Activated CD8-positive, alpha-beta memory T cell treated with anti-CD3 and anti-CD28 coated beads, Interleukin-2, amount 50 U/mL, for 48 hours (primary cell): Measurements from ENCODE around the gene ISM1.

Experiments
- DNase-seq: peaks from one replicate; pipeline ENCODE4 v3.0.0-alpha.2; 2020

ISM1 gene

DNA sequence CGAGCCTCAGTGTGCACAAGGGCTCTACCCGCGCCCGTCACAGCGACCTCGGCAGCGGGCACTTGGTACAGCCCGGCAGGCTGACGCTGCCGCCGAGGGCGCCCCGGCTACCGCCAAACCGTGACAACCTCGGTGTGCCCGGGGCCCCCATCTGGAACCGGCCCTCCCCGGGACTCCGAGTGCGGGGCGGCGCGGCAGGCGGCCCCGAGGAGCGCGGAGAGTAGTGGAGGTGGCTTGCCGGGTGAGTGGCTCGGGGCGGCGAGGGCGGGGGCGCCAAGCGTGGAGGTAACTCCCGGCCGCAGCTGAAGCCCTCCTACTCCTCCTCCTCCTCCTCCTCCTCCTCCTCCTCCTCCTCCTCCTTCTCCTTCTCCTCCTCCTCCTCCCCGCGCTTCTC lies at the start of gene ISM1:
Gene ISM1, plus strand, starts transcription at position 371 of the 394 bp plus-strand sequence. CDS start 503 bp downstream, outside the sequence.
- peak; percentile 73 for DNase-seq

DNA sequence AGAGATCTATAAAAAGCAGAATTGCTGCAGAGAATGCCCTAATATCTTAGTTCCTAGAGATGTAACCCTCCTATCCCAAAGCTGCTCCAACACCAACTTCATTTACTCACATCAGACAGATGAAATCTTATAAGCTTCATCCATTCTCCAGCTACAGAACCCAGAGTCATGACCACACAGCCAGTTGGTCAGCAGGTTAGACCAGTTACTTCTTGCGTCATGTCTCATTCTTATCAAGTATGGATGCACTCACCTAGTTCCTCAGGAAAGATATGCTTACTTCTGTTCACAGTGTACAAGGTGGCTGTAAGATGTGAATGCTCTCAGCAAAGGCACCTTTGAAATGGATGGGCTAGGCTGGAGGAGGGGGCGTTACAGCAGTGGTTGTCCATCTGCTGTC lies 47.9 kb upstream of the ISM1 start:
- DNase-seq = no peak

DNA sequence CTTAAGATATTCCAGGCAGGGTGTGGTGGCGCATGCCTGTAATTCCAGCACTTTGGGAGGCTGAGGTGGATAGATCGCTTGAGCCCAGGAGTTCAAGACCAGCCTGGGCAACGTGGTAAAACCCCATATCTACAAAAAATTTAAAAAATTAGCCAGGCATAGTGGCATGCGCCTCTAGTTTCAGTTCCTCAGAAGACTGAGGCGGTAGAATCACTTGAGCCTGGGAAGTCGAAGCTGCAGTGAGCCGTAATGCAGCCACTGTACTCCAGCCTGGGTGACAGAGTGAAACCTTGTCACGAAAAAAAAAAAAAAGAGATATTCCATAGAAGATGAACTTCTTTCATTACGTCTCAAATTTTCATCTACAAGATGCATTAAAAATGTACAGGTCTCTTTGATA lies 46.7 kb upstream of the ISM1 start:
- no peak for DNase-seq

DNA sequence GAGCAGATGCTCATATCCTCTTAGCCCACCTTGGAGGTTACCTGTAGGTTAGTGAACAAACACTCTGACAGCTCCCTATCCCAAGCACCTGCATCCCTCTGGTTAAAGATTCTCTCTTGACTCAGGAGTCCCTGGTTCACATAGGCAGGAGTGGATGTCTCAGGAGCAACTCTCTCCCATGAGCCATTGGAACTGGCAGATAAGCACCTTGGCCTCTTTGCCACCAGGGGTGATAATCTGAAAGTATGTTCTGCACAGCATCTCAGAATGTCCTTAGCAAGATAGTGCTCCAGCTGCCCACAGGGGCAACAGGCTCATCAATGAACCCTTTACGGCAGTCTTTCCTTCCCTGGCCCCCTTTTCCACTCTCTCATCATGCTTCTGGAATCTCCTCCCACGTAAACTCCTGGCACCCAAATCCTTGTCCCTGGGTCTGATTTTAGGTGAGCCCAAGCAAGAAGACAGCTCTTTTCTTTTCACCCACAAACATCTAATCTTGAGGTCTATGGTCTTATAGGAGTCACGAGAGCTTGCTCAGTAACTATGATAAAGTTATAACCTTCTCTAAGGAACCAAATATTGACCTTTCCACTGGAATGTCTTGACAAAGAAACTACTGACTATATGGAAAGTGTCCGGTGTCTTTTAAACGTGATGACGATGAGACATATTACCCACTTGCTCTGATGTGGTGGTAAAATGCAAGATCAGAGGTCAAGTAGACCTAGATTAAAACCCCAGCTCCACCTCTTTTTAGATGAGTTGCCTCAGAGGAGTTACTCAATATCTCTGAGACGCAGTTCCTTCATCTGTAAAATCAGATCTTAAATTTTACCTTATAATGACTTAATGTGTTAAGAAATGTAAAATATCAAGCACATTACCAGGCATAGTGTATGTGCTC lies 39.8 kb upstream of the ISM1 start:
- DNase-seq = no peak

DNA sequence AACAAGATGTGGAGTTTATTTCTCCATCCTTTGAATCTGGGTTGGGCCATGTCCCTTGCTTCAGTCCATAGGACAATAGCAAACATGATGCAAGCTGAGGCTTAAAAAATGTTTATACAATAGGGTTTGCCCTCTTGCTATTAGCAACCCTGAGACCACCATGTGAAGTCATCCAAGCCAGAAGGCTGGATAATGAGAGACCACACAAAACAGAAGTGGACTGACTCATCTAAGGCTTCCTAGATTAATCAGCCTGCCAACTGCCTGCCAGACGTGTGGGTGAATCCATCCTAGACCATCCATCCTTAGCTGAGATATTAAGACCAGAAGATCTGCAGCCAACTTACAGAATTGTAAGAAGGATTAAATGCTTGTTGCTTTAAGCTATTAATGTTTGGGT lies 38.1 kb upstream of the ISM1 start:
- DNase-seq = no peak

DNA sequence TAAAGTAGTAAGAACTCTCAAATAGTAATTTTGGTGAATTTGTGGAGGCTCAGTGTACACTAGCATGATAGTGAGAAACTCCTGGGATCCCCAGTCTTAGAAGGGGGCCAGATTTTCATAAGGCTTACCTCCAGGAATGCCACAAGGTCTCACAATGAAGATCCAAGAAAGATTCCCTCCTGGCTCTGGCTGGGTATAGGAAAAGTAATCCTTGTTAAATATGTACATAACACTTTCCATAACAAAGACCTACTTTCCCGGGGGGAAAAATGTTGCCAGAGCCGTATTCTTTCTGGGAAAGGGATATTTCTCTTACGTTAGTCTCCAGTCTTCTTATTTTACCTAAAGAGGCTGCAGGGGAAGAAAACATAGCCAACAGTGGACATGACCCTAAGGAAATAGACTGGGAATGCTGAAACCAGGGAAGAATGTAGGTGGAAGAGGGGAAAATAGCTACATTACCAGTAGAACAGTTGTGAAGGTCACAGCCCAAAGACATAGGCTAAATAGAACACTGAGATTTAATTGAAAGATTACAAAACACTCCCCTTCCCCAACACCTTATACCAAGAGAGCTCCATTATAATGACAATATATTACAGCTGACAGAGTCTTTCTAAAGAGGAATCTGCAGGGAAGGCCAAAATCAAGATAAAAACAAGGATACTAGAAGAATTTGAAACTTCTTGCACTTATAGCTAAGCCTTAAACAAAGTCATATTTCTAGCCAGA lies 34.9 kb upstream of the ISM1 start:
- DNase-seq = no peak

DNA sequence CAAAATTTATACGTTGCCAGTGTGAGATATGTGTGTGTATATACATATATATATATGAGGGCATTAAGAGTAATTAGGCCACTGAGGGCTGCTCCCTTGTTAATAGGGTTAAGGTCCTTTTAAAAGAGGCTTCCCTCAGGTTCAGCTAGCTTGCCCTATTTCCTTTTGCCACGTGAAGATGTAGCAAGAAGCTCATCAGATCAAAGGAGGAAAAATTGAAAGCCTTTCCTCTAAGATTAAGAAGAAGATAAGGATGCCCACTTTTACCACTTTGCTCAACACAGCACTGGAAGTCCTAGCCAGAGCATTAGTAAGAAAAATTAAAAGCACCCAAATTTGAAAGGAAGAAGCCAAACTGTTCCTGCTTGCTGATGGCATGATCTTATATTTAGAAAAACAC lies 33.2 kb upstream of the ISM1 start:
- no peak for DNase-seq

DNA sequence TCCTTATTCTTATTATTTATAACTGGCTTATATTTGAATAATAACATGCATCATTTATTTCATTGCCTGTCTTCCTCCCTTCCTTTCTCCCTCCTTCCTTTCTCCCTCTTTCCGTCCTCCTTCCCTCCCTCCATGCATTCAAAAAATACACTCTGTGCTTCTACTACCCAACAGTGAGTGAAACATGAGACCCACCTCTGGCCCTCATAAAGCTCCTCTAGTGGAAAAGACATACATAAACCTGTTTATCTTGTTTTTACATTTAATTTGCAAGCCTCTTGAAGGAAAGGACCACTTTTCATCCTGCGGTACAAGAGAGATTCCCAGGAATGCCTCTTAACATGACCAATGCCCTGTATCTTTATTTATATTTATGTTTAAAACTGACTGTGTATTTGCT lies 21.8 kb upstream of the ISM1 start:
- DNase-seq = no peak

DNA sequence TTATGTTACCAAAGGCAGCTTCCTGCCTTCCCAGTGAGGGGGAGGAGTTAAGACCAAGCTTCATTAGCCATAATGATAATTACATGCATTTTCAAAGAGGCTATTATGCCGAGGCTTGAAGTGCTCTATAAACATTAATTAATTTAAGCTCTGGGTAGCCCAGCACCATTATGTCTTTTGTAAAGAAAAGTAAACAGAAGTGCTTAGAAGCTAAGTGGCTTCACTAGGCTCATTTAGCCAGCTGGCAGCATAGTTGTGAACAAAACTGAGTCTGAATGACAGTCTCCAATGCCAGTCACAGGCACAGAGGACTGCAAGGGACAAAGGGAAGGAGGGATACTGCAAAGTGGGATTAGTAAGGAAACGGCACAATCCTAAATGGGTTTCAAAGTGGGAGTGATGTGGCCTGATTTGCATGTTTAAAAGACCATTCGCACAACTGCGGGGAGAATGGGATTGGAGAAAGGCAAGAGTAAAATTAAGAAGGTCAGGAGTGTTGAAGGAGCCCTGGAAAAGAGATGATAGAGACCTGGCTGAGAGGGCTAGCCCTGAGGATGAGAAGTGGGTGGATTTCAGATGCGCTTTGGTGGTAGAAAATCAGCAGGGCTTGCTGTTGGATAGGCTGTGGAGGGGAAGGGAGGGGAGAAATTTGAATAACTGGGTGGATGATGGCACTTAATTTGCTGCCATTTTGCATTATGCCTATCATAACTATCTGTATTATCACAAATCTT lies 20.1 kb upstream of the ISM1 start:
- no peak for DNase-seq

DNA sequence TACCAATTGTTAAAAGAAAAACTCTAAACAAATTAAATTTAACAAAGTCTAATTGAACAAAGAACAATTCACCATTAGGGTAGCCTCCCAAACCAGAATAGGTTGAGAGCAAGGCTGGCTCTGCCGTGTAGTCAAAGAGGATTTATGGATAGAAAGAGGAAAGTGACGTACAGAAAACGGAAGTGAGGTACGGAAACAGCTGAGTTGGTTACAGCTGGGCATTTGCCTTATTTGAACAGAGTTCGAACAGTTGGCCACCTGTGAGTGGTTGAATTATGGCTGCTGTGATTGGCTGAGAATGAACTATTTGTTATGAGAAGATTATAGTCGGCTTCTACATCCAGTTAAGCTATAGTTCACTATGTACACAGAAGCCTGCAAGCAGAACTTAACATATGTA lies 18.5 kb upstream of the ISM1 start:
- no peak for DNase-seq

DNA sequence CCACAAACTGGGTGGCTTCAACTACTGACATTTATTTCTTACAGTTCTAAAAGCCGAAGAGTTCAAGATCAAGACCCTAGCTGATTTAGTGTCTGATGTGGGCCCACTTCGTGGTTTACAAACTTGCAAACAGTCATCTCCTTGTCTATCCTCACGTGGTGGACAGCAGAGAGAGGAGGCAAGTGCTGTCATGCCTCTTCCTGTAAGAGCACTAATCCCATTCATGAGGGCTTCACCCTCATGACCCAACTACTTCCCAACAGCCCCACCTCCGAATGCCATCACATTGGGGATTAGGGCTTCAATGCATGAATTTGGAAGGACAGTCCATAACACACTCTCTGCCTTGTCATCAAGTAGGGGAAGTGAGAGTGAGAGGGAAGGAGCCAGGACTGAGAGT lies 15.6 kb upstream of the ISM1 start:
- DNase-seq = no peak

DNA sequence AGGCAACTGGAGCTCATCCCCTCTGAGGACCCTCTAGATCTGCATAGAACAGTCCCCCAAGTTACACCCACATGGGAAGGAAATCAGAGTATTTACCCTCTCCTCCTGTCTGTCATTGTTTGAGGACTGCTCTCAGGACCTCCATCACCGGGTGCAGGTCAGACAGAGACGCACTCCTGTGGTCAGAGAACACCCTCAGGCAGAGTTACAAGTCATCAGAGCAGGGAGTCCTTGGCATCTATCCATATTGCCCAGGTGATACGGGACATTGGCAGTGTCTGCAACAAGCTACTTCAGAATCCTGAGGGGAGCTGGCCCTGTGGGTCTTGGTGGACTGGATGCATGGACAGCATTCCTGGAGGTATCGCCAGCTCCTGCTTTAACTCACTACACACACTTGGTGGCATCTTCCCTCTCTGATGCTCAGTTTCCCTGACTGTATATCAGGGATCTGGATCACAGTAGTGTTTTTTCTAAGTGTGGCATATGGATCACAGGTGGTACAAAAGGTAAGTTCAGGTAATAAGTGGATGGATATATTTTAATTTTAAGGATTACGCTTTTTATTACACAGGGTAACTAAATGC lies 15.1 kb upstream of the ISM1 start:
- DNase-seq = no peak

DNA sequence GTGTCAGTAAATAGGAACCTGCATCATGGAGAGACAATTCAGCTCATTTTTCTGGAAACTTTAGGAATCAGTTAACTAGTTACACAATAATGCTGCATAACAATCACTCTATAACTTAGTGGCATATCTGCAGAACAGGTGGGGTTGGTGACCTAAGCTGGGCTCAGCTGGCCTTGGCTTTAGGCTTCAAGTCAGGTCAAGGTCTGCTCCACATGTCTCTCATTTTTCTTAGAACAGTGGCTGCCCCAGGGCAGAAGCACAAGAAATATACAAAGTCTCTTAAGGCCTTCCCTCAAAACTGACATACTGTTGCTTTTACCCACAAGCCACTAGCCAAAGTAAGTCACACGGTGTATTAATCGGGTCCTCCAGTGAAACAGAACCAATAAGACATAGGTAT lies 14.1 kb upstream of the ISM1 start:
- DNase-seq = no peak

DNA sequence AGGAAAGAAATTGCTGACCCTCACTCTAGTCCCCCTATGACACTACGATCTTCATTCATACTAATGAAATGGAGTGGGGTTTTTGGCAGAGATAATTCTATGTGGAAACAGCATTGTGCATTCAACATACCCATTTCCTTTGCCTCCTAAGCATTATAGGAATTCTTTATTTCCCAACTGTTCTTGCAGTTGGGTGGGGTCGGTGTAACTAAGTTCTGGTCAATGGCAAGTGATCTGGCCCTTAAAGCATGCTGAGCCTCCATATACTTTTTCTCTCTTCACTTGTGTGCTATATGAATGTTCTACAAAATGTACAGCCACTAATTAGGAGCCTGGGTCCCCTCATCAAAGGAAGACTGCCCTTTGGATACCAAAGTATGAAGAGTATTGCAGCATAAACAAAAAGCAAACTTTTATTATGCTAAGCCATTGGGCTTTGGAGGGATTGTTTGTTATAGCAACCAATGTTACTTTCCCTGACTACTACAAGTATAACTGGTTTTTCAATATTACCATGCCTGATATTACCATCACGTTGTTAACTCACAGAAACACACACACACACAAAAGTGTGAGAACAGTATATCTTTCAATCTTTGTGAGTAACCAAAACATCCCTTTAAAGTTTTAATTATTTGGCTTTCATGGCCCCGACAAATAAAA lies 9.0 kb upstream of the ISM1 start:
- DNase-seq = no peak

DNA sequence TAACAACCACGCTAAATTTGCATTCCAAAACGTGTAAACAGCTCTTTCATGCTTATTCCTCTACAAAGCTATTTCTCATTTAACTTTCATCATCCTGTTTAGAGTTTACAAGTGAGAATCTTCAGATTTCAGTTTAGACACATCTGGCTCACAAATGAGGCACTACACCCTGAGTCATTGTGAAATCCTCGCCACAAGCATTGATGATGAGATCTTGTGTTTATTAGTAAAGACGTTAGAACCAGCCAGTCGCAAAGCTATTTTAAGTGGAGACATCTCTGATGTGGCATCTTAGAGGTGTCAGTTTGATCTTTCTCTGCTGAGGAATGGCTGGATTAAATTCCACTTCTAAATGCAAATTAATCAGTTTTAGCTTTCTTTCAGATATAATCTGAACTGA lies 8.3 kb upstream of the ISM1 start:
- no peak for DNase-seq

DNA sequence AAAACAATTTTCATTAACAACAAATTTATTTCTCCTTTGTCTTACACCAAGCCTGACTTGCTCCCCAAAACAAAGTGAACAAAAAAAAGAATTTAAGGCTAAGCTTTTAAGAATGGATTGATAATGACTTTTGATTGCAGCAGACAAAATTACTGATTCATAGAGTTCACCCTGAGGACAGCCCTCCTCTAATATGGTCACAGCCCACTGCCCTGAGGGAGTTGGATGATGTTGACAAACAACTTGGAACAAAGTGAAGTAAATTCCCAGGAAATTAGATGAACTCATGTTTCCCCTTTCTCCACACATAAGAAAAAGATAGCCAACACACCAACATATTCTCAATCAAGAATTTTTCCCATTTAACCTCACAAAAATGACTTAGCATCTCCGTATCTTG lies 7.7 kb upstream of the ISM1 start:
- no peak for DNase-seq

DNA sequence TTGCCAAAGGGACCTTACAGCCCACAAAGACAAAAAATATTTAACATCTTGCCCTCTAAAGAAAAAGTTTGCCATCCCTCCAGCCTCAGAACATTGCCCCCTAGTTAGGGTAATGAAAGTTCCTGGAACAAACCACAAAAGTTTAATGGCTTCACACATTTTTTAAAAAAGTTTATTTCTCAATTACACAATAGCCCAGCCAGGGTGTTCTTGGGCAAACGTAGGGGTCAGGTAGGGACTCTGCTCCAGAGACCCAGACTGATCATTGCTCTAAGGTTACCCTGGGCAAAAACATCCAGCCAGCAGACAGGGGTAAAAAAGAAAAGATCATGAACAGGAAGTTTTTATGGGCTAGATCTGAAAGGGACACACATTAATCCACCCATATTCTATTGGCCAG lies 4.5 kb upstream of the ISM1 start:
- DNase-seq = no peak

DNA sequence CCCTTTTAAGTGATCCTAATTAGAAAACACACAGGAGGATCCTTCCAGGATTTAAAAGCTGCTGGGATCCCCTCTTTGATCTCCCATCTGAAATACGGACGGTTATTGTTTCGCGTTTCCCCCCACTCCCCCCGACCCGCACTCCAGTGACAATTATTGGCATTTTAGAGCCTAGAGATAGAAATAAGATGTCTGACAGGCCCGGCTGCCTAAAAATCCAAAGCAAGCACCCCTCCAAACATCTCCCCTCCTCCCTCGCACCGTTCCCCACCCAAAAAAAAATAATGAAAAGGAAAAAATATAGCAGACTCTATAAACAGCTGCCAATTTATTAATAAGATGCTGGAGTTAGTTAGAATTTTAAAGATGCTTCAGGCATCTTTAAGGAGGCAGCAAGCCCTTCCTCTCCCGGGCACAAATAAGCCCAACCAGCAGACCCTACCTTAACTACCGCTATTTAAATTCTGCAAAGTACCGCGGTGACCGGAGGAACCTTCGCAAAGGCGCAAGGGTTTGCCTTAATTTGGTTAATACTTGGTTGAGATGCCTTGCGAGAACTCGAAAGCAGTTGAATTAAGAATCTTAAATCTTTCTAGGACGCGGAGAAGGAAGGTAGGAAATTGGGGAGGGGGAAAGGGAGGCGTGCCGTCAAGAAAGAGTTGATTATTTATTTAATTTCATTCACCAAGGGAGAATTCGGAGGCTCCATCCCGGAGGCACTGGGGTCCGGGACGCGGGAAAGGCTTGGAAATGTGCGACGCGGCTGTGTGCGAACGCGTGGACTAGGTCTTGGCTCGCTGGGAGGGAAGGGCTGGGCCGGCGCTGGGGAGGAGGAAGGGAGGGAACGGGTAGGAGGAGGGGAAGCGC lies 1.5 kb upstream of the ISM1 start:
- DNase-seq = no peak

DNA sequence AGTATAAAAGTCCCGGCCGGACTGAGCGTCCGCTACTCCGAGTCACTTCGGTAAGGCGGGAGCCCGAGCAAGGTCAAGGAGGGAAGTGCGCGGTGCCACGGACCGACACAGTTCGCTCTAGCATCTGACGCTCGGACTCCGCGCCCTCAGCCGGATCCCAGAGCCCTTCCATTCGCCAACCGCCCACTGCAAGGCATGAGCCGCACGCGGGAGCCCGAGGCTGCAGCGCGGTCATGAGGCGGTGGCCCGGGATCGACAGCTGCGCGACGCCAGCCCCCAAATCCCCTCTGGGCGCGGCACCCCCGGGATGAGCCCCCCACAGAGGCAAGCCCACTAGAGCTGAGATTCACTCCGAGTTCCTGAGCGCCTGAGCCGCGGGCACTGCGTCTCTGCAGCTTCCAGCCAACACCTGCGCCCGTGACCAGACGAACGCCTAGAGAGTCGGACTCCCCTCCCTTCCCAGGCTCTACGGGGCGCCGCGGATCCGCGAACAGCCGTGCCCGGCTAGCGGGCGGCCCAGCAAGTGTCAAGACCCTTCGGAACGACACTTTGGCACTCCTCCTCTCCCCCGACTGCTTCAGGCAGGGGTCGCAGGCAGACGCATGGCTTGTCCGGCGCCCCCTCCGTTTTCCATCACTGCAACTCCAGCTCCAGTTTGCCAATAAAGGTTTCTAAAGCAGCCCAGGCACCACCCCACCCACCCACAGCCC lies 725 bp upstream of the ISM1 start:
- peak; percentile 70 for DNase-seq

DNA sequence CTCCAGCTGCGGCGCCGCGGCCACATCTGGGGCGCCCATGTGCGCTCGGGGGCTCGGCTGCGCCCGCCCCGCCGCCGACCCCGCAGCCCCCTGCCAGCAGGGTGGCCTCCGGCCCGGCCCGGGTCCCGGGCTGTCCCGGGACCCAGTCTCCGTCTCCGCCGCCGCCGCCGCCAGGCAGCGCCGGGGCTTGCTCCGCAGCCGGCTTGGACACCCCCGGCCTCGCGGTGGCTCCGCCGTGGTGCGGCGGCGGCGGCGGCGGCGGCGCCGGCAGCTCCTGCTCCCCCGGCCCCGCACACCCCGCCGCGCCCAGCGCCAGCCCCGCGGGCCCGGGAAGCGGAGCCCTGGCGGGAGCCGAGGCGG lies 219 bp downstream of the ISM1 start:
- peak; percentile 60 for DNase-seq

DNA sequence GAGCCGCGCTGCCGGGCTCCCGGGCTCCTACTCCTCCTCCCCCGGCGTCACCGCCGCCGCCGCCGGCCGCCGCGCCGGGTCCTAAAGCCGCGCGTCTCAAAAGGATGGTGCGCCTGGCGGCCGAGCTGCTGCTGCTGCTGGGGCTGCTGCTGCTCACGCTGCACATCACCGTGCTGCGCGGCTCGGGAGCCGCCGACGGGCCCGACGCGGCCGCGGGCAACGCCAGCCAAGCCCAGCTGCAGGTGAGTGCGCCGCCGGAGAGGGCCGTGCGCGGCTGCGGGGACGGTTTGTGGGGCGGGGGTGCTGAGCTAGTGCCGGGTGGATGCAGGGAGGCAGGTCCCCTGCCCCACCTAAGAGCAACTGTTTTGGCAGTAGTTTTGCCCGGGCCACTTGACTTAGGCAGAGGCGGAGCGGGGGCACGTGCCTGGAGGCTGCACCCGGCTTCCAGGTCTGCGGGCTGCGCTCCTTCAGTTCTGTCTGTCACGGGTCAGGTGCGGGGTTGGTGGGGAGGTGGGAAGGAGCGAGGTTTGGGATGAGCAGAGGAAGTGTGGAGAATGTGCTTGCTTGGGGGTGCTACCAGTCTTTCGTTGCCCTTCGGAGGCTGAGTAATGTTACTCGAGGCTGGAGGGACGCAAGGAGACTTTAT lies 722 bp downstream of the ISM1 start:
- peak; percentile 82 for DNase-seq
